Activated naive CD4-positive, alpha-beta T cell (primary cell): ENCODE data around the gene SNRNP70.

ENCODE experiments used
- DNase-seq, 4 experiments: peaks; one replicate each; lab custom pipeline; 2025; lab: John Stamatoyannopoulos, UW

Gene SNRNP70

GRCh38 chr19:49148044-49148682 is 62.9 kb downstream of the SNRNP70 start:
- no peak for DNase-seq

GRCh38 chr19:49148784-49149651 is 63.8 kb downstream of the SNRNP70 start:
- peak; percentile 21 to 57 (median 44) for DNase-seq

GRCh38 chr19:49149652-49150105 is 64.4 kb downstream of the SNRNP70 start:
- no peak for DNase-seq

- peak in 1 of 4 experiments; percentile 18 for DNase-seq
Measured at GRCh38 chr19:49150106-49150943, 65.1 kb downstream of the SNRNP70 start.

GRCh38 chr19:49150944-49151243 is 65.6 kb downstream of the SNRNP70 start:
- no peak for DNase-seq

GRCh38 chr19:49151267-49152118 is 66.2 kb downstream of the SNRNP70 start:
- DNase-seq, result peak in 1 of 4 experiments; percentile 46

- DNase-seq, result no peak
Measured at GRCh38 chr19:49152119-49152550, 66.9 kb downstream of the SNRNP70 start.

GRCh38 chr19:49153167-49153809 is 68.0 kb downstream of the SNRNP70 start:
- DNase-seq, result no peak

- no peak for DNase-seq
Measured at GRCh38 chr19:49154279-49154678, 69.0 kb downstream of the SNRNP70 start.

GRCh38 chr19:49155005-49155819 is 70.0 kb downstream of the SNRNP70 start, which contains the start of gene HRC:
Gene HRC (minus strand): TSS chr19:49155396. CDS start chr19:49155237, 159 bp downstream.
- DNase-seq, result no peak

- no peak for DNase-seq
Measured at GRCh38 chr19:49155820-49156346, 70.6 kb downstream of the SNRNP70 start.

- DNase-seq, result no peak
Measured at GRCh38 chr19:49157445-49158224, 72.4 kb downstream of the SNRNP70 start, which contains the start of gene TRPM4. Gene TRPM4 (plus strand): TSS chr19:49157792. CDS start chr19:49157867, 75 bp downstream.
